NCI-H2171 (cell line): ENCODE measurements around the gene TANC1.

Source experiments
- DNase-seq: peaks from one replicate; lab custom pipeline; 2025; lab: John Stamatoyannopoulos, UW

The TANC1 gene

GRCh38 chr2:159063677-159064076 is 95.2 kb downstream of the TANC1 start:
- DNase-seq: no peak

DNA sequence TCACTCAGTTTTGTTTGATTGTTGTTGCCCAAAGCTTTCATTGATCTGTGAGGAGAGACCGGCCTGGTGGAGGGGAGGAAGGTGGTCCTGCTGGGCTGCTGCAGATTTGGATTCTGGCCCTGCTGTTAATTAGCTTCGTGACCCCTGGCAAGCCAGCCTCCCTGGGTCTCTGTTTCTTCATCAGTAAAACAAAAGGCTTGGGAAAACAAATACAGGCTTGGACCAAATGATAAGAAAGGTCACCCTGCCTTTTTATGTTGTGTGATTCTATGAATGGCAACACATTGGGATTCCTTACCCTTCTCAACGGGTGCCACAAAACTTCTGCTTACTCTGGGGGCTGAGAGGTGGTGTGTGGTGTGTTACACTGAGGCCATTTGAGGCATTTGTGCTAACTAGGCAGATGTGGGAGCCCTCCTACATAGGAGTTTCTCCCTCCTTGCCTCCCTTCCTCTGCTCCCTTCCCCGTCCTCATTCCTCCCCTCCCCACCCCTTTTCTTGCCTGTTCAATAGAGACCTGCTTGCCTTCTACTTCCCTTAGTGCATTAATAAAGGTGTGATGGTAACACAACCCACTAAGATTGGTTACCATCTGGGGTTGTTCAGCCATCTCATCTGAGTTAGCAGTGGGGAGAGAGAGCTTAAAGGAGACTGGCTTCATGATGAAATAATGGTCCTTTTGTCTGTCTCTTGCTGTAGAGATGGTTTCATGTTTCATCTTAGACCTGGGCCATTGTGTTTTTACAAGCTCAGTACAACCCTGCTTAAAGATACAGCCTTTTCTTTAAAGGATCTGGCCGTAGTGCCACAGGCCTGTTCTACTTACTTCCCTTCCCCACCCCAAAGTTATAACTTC is 96.2 kb downstream of the TANC1 start:
- DNase-seq: no peak

- no peak for DNase-seq
These were observed 96.9 kb downstream of the TANC1 start for GRCh38 chr2:159065313-159065712.

DNA sequence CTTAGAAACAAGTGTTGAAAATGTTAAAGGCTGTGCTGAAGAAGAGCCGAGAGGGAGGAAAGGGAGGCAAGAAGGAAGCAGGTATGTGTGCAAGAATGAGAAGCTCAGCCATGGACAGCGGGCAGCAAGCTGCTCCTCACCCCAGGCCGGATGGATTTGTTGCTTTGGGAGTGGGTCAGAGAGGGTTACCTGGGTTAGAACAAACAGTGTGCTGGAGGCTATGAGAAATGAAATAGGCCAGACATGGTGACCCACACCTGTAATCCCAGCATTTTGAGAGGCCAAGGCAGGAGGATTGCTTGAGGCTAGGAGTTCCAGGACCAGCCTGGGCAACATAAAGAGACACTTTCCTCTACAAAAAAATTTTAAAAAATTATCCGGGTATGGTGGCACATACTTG is 97.5 kb downstream of the TANC1 start:
- DNase-seq: no peak

DNA sequence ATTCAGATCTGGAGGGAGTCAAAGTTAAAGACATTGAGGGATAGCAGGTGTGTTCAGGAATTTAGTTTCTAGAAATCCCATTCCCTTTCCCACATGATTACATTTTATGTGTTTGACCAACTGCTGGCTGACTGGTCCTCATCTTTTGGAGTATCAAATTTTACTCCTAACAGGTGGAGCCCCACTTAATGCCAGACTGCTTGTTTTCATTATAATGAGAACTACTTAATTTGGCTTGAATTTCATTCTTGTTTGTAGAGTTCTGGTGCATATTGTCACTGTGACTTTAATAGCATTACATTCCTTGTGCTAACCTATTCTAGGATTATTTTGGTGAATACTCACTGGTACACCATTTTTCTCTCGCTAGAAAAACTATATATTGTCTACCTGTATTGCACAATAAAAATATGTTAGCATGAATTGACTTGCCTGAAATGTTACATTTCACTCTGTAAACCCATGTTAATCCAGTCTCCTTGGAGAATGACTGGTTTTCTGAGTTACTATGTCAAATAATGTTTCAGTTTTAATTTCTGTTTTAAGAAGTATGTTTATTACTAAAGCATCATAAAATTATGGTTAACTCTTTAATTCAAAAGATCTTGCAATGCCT is 98.2 kb downstream of the TANC1 start:
- DNase-seq: peak; percentile 45

GRCh38 chr2:159067971-159068370 is 99.5 kb downstream of the TANC1 start:
- DNase-seq: no peak

GRCh38 chr2:159069229-159069628 is 100.8 kb downstream of the TANC1 start:
- no peak for DNase-seq

DNA sequence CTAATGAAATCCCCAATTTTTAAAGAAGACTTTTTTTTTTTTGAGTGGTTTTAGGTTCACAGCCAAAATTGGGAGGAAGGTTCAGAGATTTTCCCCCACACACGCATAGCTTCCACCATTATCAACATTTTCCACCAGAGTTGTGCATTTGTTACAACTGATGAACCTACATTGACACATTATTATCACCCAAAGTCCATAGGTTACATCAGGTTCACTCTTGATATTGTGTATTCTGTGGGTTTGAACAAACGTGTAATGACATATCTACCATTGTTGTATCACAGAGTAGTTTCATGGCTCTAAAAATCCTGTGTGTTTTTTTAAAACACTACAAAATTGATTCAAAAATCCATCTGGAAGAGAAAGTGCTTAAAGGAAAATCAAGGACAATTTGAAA is 101.8 kb downstream of the TANC1 start:
- DNase-seq: no peak

DNA sequence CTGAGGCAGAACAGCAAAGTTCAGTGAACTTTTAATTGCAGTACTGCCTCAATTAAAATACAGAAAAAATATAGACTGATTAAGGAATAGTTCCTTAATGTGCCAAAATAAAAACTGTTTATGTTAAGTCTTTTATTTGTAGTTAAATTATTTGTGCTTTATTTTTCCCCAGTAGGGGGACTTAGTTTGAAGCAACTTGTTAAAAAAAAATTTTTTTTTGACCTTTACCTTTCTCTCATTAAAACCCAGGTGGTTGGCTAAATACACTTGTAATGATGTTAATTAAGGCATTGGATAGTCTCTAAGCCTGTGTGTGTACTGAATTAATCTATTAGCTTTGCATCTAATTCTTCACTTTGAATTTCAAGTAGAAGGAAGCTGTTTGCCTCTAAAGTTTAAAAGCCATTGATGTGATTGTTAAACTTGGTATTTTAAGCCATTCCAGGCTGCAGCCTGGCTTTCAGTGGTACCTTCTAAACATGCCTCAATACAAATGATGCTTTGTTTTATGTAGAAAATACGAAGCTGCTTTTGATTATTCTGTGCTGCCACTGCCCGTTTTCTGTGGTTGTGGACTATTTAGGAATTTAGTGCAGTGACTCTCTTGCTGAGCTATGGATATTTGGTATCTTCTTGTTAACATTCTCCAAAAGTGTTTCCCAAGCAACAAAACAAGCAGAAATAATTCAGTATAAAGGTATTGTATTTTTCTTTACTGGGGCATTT is 102.9 kb downstream of the TANC1 start:
- no peak for DNase-seq

- no peak for DNase-seq
These were observed 104.4 kb downstream of the TANC1 start for GRCh38 chr2:159072795-159073194.

DNA sequence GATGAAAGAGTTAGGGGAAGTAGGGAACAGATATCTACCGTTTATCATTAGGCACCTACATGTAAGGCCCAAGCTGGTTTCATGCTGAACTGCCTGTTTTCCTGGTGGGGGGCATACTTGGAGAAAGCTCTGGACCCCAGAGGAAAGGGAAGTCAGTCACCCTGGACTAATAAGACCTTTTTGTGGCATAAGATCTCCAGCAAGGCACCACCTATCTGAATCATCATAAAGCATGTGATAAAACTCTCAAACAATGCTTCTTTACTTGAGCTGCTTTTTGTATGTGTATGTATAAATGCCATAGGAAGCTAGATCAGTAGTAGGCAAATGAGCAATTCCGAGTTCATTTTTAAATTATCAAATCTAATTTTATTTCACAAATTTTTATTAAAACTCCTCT is 104.8 kb downstream of the TANC1 start:
- DNase-seq: no peak

DNA sequence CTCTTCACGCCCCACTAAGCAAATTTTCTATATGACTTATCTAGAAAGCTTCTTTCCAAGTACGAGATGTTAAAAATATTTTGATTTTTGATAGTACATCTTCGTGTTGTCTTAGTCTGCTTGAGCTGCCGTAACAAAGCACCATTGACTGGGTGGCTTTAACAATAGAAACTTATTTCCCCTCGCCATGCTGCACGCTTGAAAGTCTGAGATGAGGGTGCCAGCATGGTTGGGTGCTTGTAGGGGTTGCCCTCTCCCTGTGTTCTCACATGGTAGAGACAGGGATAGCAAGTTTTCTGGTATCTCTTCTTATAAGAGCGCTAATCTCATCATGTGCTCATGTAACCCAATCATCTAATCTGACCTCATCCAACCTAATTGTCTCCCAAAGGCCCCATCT is 106.2 kb downstream of the TANC1 start:
- no peak for DNase-seq

DNA sequence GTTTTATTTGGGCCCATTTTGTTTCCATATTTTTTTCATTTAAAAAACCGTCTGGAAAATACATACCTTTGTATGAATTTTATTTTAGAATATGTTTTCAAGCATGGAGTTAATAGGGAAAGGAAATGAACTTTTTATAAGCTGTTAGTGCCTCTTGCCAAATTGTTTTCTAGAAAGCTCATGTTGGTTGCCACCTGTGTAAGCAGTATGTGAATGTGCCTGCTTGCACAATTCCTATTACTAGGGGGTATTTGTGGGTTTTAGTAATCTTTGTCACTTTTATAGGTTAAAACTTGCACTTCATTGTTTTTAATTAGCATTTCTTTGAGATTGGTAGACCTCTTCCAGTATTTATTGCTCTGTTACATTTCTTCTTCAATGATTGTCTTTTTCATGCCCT is 107.3 kb downstream of the TANC1 start:
- no peak for DNase-seq

DNA sequence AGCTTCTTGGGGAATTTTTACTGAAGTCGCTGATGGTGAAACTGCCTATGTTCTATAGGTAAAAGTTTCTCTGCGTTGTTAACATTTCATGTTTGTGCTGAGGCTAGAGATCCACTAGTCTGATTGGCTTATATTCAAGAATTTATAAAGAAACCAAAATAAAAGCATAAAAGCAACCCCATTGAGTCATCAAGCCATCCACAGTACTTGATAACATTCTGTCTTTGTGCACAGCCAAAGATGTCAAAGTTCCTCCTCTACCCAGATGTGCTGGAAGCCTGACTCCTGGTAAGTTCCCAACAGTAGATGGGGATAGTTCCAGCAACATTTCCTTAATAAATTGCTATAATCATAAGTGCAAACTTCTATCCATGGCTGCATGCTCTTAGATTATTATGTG is 107.8 kb downstream of the TANC1 start:
- no peak for DNase-seq

GRCh38 chr2:159077869-159078268 is 109.4 kb downstream of the TANC1 start:
- DNase-seq: no peak

DNA sequence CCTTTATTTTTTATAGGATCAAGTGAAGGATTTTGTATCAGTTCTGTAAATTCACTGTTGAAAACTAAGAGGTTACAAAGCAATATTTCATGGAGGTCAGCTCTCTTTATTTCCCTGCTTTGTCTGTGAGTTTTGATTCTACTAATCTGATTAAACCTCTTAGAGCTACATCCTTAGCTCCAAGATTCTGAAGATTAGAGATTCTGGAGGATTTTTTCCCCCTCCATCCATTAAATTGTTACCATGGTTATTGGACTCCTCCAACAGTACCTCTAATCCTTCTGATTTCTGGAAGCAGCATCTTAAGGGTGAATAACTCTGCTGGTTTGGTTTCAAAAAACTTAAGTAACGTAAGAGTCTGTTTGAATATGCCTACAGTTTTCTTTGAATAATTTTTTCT is 110.0 kb downstream of the TANC1 start:
- no peak for DNase-seq

DNA sequence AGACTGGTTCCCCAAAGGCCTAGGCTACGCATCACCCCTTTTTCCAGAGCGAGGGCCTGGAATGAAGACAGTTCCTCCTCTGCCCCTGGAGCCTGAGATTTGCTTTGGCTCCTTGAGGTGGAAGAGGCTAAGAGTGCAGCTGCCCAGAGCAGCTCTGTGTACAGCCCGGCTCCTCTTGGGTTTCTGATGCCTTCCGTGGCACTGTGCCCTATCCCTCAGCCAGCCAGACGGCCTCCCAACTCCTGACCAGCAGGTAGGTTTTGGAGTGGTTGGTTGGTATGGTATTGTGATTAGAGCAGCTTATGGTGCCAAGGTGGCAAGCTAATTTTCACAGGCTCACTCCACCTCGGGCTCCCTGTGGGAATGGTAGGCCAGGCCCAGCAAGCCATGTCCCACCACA is 112.2 kb downstream of the TANC1 start:
- no peak for DNase-seq

GRCh38 chr2:159082119-159082518 is 113.7 kb downstream of the TANC1 start:
- DNase-seq: no peak

DNA sequence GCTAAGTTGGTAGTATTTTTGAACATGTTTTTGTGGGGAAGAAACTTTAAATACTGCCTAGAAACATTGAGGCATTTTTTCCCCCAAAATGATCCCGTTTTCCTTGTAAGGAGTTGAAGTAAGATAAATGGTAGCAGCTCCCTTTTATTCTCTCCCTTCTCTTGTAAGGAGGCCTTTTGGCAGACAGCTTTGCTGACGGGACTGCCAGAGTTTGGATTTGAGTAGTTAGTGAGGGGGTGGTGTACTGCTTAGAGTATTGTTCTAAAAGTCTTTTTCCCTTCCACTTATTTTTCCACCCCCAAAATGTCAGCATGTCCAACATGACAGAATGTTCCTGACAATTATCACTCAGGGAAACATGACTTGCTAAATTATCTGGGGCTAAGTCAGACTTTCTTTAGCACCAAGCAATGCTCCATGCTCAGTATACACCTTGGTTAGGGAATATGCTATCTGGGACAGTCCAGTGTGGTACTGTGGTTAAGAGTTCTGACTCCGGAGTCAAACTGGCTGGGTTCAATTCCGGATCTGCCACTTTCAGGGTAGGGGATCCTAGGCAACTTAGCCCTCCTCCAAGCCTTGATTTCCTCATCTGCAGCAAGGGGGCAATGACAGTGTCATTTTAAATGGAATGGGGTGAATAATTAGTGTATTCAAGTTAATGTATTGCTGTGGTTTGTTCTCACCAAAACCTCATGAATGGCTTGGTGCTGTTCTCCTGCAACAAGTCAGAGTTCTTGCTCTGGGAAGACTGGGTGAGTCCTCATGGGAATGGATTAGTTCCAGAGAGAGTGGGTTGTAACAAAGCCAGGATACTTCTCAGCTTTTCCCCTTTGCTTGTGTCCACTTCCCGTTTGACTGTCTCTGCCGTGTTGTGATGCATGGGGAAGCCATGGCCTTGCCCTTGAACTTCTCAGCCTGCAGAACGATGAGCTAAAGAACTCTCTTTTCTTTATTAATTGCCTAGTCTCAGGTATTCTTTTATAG is 116.2 kb downstream of the TANC1 start:
- DNase-seq: no peak

DNA sequence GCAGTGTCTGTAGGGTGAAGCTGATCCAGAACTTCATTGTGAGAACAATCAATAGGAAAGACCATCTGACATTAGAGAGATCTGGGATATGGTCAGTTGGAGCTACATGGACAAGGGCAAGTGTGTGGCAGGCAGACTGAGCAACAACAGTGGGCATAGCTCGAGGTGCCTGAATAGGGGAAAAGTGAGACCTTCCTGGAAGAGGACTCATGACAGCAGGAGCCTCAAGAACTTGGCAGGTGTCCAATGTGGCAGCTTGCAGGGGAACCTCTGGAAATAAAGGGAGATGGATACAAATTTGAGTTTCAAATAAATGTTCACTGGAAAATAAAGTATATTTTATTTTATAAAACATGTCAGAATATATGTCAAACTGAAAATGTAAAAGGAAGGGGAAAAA is 117.9 kb downstream of the TANC1 start:
- peak; percentile 83 for DNase-seq

DNA sequence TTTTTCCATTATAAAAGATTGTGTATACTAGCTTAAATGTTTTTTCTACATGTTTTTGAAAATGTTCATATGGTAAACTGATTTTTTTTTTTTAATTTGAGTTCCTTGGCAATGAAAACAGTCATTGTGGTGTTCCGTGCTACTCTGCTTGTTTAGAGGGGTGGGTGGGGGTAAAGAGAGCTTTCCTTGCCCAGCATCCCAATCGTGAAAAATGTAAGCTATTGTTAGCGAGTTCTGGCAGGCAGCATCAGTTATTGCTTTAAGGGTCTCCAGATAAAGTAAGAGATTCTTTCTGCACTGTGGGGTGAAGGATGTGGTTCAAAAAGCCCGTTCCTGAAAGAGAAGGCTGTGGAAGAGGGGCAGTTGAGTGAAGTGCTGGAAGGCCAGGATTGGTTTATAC is 118.4 kb downstream of the TANC1 start:
- no peak for DNase-seq

DNA sequence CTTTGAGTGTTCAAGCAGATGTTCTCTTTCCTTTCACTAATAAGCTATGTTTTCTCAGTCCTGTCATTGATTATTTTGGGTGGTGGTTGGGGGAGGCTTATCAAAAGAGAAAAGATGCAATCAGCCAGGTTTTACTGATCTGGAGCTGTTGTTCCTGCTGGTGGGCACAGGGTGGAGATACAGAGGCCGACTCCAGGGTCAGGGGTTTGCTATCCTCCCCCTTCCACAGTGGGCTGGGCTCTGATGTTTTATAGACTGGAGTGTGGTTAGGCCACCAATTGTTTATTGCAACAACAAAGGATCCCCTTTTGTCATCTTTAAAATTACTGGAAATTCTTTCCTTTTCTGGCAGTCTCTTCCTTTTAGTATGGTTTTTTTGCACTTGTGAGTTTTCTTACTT is 120.5 kb downstream of the TANC1 start:
- DNase-seq: no peak
